Measurements from ENCODE around the gene LRMDA. TPM values are rescaled to one million over a fixed set of nuclear protein-coding genes. Genes with fewer than 3 reads are reported as not detected.

The LRMDA gene
- total and polyA plus RNA-seq, 2 donors (not counting 1 experiment from before 2014, with no cell fraction given): 0.12 TPM; not detected in 1

DNA sequence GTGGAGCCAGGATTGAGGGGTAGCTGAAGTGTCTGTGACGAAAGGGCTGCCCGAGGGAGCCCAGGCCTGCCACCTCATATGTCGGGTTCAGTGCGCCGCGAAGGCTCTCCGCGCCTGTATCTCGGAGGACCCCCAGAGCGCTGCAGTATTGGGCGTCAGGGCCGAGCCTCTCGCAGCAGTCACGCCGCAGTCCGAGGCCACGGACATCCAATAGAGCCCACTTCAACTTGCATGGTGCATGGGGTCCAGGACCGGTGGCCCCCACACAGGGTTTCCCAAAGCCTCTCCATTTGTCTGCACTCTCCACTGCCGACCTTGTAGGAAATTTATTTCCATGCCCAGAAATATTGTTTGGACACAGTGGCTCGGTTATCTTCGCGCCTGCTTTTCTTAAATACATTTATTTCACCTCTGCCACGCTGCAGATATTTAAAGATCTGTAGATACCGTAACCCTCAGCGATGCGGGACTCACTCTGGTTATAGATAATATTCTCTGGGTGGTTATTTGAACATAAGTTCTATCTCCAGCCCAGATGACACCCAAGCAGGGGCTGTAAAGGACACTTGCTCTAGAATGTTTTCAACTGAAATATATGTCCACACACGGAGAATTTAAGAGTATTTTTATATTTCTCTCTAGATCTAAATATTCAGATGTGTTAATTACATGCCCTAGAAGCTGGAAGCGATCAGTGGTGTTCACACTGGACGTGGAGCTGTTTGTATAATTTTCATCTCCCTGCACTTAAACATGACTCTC, 24.8 kb upstream of the LRMDA start:
- intact Hi-C loops (cut with micrococcal nuclease): no loop called here

DNA sequence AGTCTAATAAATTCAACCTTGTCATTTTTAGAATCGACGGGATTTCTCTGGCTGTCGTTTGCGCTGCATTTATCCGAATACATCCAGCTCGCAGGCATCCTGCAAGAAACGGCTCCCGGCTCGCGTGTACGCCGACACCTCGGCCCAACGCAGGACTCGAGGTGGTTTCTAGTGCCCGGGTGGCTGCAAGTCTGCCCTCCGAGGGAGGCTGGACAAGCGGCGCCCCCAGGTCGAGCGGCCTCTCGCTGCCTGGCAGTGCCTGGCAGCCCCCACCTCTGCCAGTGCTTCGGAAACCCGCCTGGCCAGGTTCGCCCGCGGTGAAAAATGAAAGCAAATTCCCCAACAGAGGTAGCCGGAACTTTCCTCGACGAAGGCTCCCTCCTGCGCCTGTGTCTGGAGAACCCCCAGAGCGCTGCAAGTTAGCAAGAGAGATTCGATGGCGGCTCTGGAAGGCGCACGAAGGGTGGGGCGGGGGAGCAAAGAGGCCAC, 24.2 kb upstream of the LRMDA start:
- 24% methylated on average over 37 of the region's 37 CpGs for WGBS (ENCODE audit: insufficient coverage)
- Mint-ChIP-seq H3K27me3 (peaks cover 76% of the 10 kb centered on the region), H3K27ac (no peak overlapping the region), H3K4me1 (peaks cover 41% of the 10 kb centered on the region), H3K4me3 (peak overlapping the region; percentile 65), H3K9me3 (ENCODE audit: insufficient read depth) (no peaks in the 10 kb centered on the region)
- ChIA-PET POLR2A (no interaction called here), CTCF (no interaction called here)
- Histone ChIP-seq H3K36me3 (replicated peaks in 1 of 2; ENCODE audit: control extremely low read depth in 1 of 2, control insufficient read depth in 1 of 2, extremely low read depth in 1 of 2, insufficient read depth in 2 of 2, low read length in 1 of 2) (no peaks in the 10 kb centered on the region), H3K9ac (ENCODE audit: low read length) (no peak overlapping the region), H3K27me3 (replicated peaks in 1 of 4; ENCODE audit: control extremely low read depth in 1 of 4, control insufficient read depth in 3 of 4, insufficient read depth in 4 of 4, low read length in 3 of 4) (peaks cover 0 to 84% (median 41%) of the 10 kb centered on the region in 4 experiments), H2AFZ (ENCODE audit: insufficient read depth, low read depth, low read length, poor library complexity, severe bottlenecking) (peak overlapping the region; percentile 34), H3K9me3 (ENCODE audit: control extremely low read depth in 1 of 3, control insufficient read depth in 2 of 3, insufficient read depth in 1 of 3, low read length in 2 of 3) (peaks cover 0 to 63% (median 1%) of the 10 kb centered on the region in 3 donors), H4K20me1 (ENCODE audit: control insufficient read depth, insufficient read depth, low read length, poor library complexity, severe bottlenecking) (no peaks in the 10 kb centered on the region), H3K4me3 (ENCODE audit: control extremely low read depth in 1 of 5, extremely low read depth in 1 of 5, insufficient read depth in 1 of 5, low read depth in 2 of 5, low read length in 4 of 5) (peak overlapping the region in 3 of 5 experiments; percentile 5 to 61 (median 19)), H3K79me2 (ENCODE audit: control insufficient read depth, insufficient read depth, low read length) (no peaks in the 10 kb centered on the region), H3K4me2 (replicated peaks; ENCODE audit: low read depth, low read length, poor library complexity, severe bottlenecking) (peak overlapping the region; percentile 86), H3K27ac (ENCODE audit: low read length in 2 of 2) (no peak overlapping the region), H3K4me1 (ENCODE audit: control insufficient read depth in 2 of 2, insufficient read depth in 2 of 2, low read length in 2 of 2) (peaks cover 46 to 53% of the 10 kb centered on the region in 2 donors)
- ATAC-seq (ENCODE audit: low read depth) (no peak), DNase-seq (peak; percentile 7)
- TF ChIP-seq EZH2 (IDR thresholded peaks at IDR 0.05; ENCODE audit: borderline replicate concordance, insufficient read depth, low read depth, low read length, poor library complexity, severe bottlenecking): no peak
- TF ChIP-seq, protein P1, sequence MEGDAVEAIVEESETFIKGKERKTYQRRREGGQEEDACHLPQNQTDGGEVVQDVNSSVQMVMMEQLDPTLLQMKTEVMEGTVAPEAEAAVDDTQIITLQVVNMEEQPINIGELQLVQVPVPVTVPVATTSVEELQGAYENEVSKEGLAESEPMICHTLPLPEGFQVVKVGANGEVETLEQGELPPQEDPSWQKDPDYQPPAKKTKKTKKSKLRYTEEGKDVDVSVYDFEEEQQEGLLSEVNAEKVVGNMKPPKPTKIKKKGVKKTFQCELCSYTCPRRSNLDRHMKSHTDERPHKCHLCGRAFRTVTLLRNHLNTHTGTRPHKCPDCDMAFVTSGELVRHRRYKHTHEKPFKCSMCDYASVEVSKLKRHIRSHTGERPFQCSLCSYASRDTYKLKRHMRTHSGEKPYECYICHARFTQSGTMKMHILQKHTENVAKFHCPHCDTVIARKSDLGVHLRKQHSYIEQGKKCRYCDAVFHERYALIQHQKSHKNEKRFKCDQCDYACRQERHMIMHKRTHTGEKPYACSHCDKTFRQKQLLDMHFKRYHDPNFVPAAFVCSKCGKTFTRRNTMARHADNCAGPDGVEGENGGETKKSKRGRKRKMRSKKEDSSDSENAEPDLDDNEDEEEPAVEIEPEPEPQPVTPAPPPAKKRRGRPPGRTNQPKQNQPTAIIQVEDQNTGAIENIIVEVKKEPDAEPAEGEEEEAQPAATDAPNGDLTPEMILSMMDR (IDR thresholded peaks at IDR 0.05): no peak
- intact Hi-C loops (cut with micrococcal nuclease): no loop called here

More for the DNA sequence above, 24.8 kb upstream of the LRMDA start:
- Histone ChIP-seq H3K79me2 (ENCODE audit: control insufficient read depth, insufficient read depth, low read length) (no peaks in the 10 kb centered on the region), H4K20me1 (ENCODE audit: control insufficient read depth, insufficient read depth, low read length, poor library complexity, severe bottlenecking) (no peaks in the 10 kb centered on the region), H3K4me2 (replicated peaks; ENCODE audit: low read depth, low read length, poor library complexity, severe bottlenecking) (peak overlapping the region; percentile 86), H2AFZ (ENCODE audit: insufficient read depth, low read depth, low read length, poor library complexity, severe bottlenecking) (no peak overlapping the region), H3K9ac (ENCODE audit: low read length) (no peak overlapping the region), H3K9me3 (ENCODE audit: control extremely low read depth in 1 of 3, control insufficient read depth in 2 of 3, insufficient read depth in 1 of 3, low read length in 2 of 3) (peaks cover 0 to 68% (median 1%) of the 10 kb centered on the region in 3 donors), H3K4me3 (ENCODE audit: control extremely low read depth in 1 of 5, extremely low read depth in 1 of 5, insufficient read depth in 1 of 5, low read depth in 2 of 5, low read length in 4 of 5) (no peak overlapping the region), H3K27ac (ENCODE audit: low read length in 2 of 2) (no peak overlapping the region), H3K36me3 (replicated peaks in 1 of 2; ENCODE audit: control extremely low read depth in 1 of 2, control insufficient read depth in 1 of 2, extremely low read depth in 1 of 2, insufficient read depth in 2 of 2, low read length in 1 of 2) (no peaks in the 10 kb centered on the region), H3K4me1 (ENCODE audit: control insufficient read depth in 2 of 2, insufficient read depth in 2 of 2, low read length in 2 of 2) (peaks cover 52 to 59% of the 10 kb centered on the region in 2 donors), H3K27me3 (replicated peaks in 1 of 4; ENCODE audit: control extremely low read depth in 1 of 4, control insufficient read depth in 3 of 4, insufficient read depth in 4 of 4, low read length in 3 of 4) (peaks cover 0 to 90% (median 42%) of the 10 kb centered on the region in 4 experiments)
- DNase-seq: no peak
- Mint-ChIP-seq H3K4me3 (peak overlapping the region; percentile 65), H3K9me3 (ENCODE audit: insufficient read depth) (no peaks in the 10 kb centered on the region), H3K27ac (no peak overlapping the region), H3K4me1 (peaks cover 47% of the 10 kb centered on the region), H3K27me3 (peaks cover 81% of the 10 kb centered on the region)
- POLR2A ChIA-PET: no interaction called here
- no peak for ATAC-seq (ENCODE audit: low read depth)
- TF ChIP-seq EZH2 (IDR thresholded peaks at IDR 0.05; ENCODE audit: borderline replicate concordance, insufficient read depth, low read depth, low read length, poor library complexity, severe bottlenecking): no peak
- TF ChIP-seq, protein P1 (IDR thresholded peaks at IDR 0.05): no peak
- 99% methylated on average over 21 of the region's 29 CpGs for WGBS (ENCODE audit: insufficient coverage)
- CTCF ChIA-PET: no interaction called here
